K562 (cell line): ENCODE data around the gene CCDC88A. TPM values are rescaled to one million over a fixed set of nuclear protein-coding genes. Genes with fewer than 3 reads are reported as not detected.
A peak's percentile ranks its signal among the peaks of the same experiment; 100 is the strongest.

Source experiments
- ARID2 ChIP-seq: fragments of 450-650 bp; IDR thresholded peaks from 2 replicates; pipeline ENCODE4 v1.6.1; 2017; ENCODE audit warnings: antibody characterized with exemption, mild to moderate bottlenecking
- BCL6 ChIP-seq: fragments of 250-450 bp; sonication (Bioruptor Pico); IDR thresholded peaks from 2 replicates; pipeline ENCODE4 v1.4.0; 2020
- CCAR2 ChIP-seq: fragments of 200-400 bp; formaldehyde crosslinking; IDR thresholded peaks from 2 replicates; pipeline ENCODE4 v1.6.1; 2017; ENCODE audit warnings: mild to moderate bottlenecking, low read depth, low read length
- ESRRB ChIP-seq: fragments of 250-450 bp; sonication (Bioruptor Pico); IDR thresholded peaks from 2 replicates; pipeline ENCODE4 v1.5.0; 2020; ENCODE audit warnings: mild to moderate bottlenecking, moderate library complexity, borderline replicate concordance
- HMGN3 ChIP-seq: IDR thresholded peaks from 2 replicates; pipeline ENCODE4 v1.6.1; 2011; ENCODE audit warnings: borderline replicate concordance, low read depth, mild to moderate bottlenecking, mixed read lengths, low read length; ENCODE audit not compliant: insufficient read length; ENCODE audit errors: extremely low read depth
- MBD2 ChIP-seq: sonication (generic); IDR thresholded peaks from 2 replicates; pipeline ENCODE4 v1.6.1; 2016; ENCODE audit warnings: low read depth, borderline replicate concordance
- MXI1 ChIP-seq: IDR thresholded peaks from 2 replicates; pipeline ENCODE4 v1.6.1; 2011; ENCODE audit warnings: low read depth, mild to moderate bottlenecking, improper control_type of control experiment, low read length
- NFE2 ChIP-seq: IDR thresholded peaks from 2 replicates; pipeline ENCODE4 v1.6.1; 2014; ENCODE audit warnings: antibody characterized with exemption, low read depth
- PHB ChIP-seq: fragments of 250-450 bp; sonication (Bioruptor Pico); IDR thresholded peaks from 2 replicates; pipeline ENCODE4 v1.5.0; 2021
- STAT5A ChIP-seq: IDR thresholded peaks from 2 replicates; pipeline ENCODE4 v1.6.1; 2012; ENCODE audit warnings: low read length, inconsistent platforms, borderline replicate concordance
- ZKSCAN8 ChIP-seq: fragments of 200-800 bp; sonication (Bioruptor generic); IDR thresholded peaks from 2 replicates; pipeline ENCODE4 v1.6.1; 2016; ENCODE audit warnings: missing genetic modification characterization, missing compliant biosample characterization
- ZNF146 ChIP-seq: IDR thresholded peaks from one replicate; pipeline ENCODE4 v1.6.1; 2018; ENCODE audit warnings: missing compliant biosample characterization; ENCODE audit not compliant: unreplicated experiment
- polyA plus RNA-seq, 8 experiments: library from polyadenylated mRNA; depleted of rRNA in 4 of 8; stranded (reverse) in 5 of 8; unstranded in 3 of 8; fragments of >200 nt; fragmentation: Nextera tagmentation in 2 of 8; fragmentation: Illumina TruSeq in 1 of 8; extraction: Ambion mirVana in 2 of 8; extraction: Trizol in 1 of 8; gene quantifications; 2 replicates each; pipeline versions ENCODE4 v1.2.1 to v1.2.3, GENCODE V29; 2011 to 2014; ENCODE audit warnings: inconsistent platforms in 1 of 8, missing spikeins in 1 of 8
- total RNA-seq, 7 experiments: library from RNA; depleted of rRNA in 6 of 7; stranded (reverse); fragments of >200 nt in 6 of 7; fragmentation: Illumina TruSeq in 2 of 7; extraction: Trizol in 2 of 7; gene quantifications; 2 replicates each; pipeline versions ENCODE4 v1.2.1 to v1.2.3, GENCODE V29; 2011 to 2021; ENCODE audit warnings: low replicate concordance in 1 of 7
- TF ChIP-seq, protein P1 (sequence below): fragments of 450-650 bp; IDR thresholded peaks from 2 replicates; pipeline ENCODE4 v1.6.1; 2016; ENCODE audit warnings: borderline replicate concordance
- TF ChIP-seq, protein P2 (sequence below): sonication (generic); formaldehyde crosslinking; IDR thresholded peaks from 2 replicates; pipeline ENCODE4 v1.8.1; 2023; ENCODE audit warnings: mild to moderate bottlenecking, missing genetic modification reagents, moderate library complexity
- TF ChIP-seq, protein P3 (sequence below): fragments of 250-450 bp; sonication (Bioruptor Pico); IDR thresholded peaks from 2 replicates; pipeline ENCODE4 v1.8.0; 2021; ENCODE audit warnings: moderate library complexity, mild to moderate bottlenecking, inconsistent platforms
- TF ChIP-seq, protein P4 (sequence below): sonication (generic); formaldehyde crosslinking; IDR thresholded peaks from 2 replicates; pipeline ENCODE4 v1.5.0; 2020; ENCODE audit warnings: missing genetic modification reagents
- TF ChIP-seq, protein P5 (sequence below): fragments of 450-650 bp; formaldehyde crosslinking; IDR thresholded peaks from 2 replicates; pipeline ENCODE4 v1.4.0; 2022; ENCODE audit warnings: missing genetic modification characterization
- TF ChIP-seq, protein P6 (sequence below): sonication (generic); formaldehyde crosslinking; IDR thresholded peaks from 2 replicates; pipeline ENCODE4 v1.8.1; 2022; ENCODE audit warnings: missing genetic modification reagents

Gene CCDC88A
- total and polyA plus RNA-seq, 9 of the 15 experiments (the other 6 are each of a cell fraction or from before 2014, with no cell fraction given) = 29.3 to 102 (median 55.6) TPM

DNA sequence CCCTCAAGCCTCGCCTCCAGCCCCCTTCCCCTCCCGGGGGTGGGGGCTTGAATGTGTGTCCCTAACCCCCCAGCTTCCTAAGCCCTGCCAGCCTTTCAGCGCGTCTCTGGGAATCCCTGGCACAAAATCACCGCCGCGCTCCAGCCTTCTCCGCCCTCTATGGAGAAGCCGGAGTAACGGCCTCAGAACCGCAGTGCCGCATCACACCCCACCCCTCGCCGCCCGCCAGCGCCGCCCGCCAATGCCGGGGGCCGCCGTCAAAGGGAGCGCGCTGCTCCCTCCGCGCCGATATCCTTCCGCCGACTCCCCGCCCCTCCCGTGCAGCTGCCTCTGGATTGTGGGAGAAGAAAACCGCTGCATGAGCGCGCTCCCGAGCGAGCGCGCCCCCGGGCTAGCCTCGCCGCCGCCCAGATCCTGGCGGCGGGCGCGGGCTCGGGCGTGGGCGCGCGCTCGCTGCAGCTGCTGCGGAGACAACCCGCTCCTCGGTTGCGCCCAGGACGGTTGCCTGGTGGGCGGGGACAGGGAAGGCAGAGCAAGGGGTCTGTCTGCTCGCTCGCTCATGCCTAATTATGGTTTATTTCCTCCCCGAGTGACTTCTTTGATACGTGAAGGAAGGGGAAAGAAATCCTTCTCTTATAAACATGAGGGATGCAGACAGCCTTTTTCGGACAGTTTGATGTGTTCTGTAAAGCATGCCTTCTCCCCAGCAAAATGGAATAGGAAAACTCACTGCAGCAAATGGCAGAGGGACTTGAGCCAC, at the start of gene CCDC88A (continued):
- TF ChIP-seq, protein P1, sequence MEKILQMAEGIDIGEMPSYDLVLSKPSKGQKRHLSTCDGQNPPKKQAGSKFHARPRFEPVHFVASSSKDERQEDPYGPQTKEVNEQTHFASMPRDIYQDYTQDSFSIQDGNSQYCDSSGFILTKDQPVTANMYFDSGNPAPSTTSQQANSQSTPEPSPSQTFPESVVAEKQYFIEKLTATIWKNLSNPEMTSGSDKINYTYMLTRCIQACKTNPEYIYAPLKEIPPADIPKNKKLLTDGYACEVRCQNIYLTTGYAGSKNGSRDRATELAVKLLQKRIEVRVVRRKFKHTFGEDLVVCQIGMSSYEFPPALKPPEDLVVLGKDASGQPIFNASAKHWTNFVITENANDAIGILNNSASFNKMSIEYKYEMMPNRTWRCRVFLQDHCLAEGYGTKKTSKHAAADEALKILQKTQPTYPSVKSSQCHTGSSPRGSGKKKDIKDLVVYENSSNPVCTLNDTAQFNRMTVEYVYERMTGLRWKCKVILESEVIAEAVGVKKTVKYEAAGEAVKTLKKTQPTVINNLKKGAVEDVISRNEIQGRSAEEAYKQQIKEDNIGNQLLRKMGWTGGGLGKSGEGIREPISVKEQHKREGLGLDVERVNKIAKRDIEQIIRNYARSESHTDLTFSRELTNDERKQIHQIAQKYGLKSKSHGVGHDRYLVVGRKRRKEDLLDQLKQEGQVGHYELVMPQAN = no peak; the same call in 1 of the 2 replicates
- TF ChIP-seq, protein P2, sequence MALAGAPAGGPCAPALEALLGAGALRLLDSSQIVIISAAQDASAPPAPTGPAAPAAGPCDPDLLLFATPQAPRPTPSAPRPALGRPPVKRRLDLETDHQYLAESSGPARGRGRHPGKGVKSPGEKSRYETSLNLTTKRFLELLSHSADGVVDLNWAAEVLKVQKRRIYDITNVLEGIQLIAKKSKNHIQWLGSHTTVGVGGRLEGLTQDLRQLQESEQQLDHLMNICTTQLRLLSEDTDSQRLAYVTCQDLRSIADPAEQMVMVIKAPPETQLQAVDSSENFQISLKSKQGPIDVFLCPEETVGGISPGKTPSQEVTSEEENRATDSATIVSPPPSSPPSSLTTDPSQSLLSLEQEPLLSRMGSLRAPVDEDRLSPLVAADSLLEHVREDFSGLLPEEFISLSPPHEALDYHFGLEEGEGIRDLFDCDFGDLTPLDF = peak; percentile 94
- TF ChIP-seq, protein P3, sequence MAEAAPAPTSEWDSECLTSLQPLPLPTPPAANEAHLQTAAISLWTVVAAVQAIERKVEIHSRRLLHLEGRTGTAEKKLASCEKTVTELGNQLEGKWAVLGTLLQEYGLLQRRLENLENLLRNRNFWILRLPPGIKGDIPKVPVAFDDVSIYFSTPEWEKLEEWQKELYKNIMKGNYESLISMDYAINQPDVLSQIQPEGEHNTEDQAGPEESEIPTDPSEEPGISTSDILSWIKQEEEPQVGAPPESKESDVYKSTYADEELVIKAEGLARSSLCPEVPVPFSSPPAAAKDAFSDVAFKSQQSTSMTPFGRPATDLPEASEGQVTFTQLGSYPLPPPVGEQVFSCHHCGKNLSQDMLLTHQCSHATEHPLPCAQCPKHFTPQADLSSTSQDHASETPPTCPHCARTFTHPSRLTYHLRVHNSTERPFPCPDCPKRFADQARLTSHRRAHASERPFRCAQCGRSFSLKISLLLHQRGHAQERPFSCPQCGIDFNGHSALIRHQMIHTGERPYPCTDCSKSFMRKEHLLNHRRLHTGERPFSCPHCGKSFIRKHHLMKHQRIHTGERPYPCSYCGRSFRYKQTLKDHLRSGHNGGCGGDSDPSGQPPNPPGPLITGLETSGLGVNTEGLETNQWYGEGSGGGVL = no peak
- TF ChIP-seq HMGN3 = peak; percentile 98
- TF ChIP-seq STAT5A = no peak
- TF ChIP-seq MBD2 = peak; percentile 75; the same call in 1 of the 2 replicates
- TF ChIP-seq PHB (CRISPR knock-in tag) = no peak
- TF ChIP-seq ESRRB = no peak
- no peak; the same call in 1 of the 2 replicates for TF ChIP-seq MXI1
- TF ChIP-seq, protein P4, sequence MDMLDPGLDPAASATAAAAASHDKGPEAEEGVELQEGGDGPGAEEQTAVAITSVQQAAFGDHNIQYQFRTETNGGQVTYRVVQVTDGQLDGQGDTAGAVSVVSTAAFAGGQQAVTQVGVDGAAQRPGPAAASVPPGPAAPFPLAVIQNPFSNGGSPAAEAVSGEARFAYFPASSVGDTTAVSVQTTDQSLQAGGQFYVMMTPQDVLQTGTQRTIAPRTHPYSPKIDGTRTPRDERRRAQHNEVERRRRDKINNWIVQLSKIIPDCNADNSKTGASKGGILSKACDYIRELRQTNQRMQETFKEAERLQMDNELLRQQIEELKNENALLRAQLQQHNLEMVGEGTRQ = no peak
- 0 out of 2 replicates have a peak, but pooled peaks have one; percentile 26 for TF ChIP-seq NFE2
- TF ChIP-seq, protein P5, sequence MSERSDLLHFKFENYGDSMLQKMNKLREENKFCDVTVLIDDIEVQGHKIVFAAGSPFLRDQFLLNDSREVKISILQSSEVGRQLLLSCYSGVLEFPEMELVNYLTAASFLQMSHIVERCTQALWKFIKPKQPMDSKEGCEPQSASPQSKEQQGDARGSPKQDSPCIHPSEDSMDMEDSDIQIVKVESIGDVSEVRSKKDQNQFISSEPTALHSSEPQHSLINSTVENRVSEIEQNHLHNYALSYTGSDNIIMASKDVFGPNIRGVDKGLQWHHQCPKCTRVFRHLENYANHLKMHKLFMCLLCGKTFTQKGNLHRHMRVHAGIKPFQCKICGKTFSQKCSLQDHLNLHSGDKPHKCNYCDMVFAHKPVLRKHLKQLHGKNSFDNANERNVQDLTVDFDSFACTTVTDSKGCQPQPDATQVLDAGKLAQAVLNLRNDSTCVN = 0 out of 2 replicates have a peak, but pooled peaks have one; percentile 6
- TF ChIP-seq BCL6 = no peak
- peak; percentile 89; the same call in 1 of the 2 replicates for TF ChIP-seq ZKSCAN8
- TF ChIP-seq, protein P6, sequence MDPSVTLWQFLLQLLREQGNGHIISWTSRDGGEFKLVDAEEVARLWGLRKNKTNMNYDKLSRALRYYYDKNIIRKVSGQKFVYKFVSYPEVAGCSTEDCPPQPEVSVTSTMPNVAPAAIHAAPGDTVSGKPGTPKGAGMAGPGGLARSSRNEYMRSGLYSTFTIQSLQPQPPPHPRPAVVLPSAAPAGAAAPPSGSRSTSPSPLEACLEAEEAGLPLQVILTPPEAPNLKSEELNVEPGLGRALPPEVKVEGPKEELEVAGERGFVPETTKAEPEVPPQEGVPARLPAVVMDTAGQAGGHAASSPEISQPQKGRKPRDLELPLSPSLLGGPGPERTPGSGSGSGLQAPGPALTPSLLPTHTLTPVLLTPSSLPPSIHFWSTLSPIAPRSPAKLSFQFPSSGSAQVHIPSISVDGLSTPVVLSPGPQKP (CRISPR knock-in tag) = no peak
- TF ChIP-seq CCAR2 = no peak
- no peak for TF ChIP-seq ARID2
- TF ChIP-seq ZNF146 = no peak
